GM21381 (cell line): ENCODE data around the gene GALNT12.

Experiments used
- ATAC-seq: cut with Tn5 transposase; IDR thresholded peaks from one replicate; pipeline ENCODE4 v1.9.1; 2021; ENCODE audit warnings: mild to moderate bottlenecking, moderate library complexity; ENCODE audit not compliant: unreplicated experiment

GALNT12 gene

DNA sequence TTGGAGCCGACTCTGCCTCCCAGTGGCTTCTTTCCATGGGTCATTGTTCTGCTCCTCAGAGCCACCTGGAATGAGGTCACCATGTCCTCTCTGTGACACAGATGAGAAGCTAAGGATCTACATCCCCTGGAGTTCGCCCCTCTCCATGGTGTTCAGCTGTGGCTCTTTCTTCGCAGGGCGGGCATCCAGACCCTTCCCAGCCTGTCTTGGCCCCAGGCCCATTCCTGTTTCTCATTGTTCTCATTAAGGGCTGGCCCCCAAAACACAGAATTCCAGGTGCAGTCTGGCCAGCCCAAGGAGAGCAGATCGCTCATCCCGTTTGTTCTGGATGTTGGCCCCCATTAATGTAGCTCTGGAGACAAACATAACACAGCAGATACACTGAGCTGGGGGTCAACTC lies 69.8 kb downstream of the GALNT12 start:
- ATAC-seq = no peak

DNA sequence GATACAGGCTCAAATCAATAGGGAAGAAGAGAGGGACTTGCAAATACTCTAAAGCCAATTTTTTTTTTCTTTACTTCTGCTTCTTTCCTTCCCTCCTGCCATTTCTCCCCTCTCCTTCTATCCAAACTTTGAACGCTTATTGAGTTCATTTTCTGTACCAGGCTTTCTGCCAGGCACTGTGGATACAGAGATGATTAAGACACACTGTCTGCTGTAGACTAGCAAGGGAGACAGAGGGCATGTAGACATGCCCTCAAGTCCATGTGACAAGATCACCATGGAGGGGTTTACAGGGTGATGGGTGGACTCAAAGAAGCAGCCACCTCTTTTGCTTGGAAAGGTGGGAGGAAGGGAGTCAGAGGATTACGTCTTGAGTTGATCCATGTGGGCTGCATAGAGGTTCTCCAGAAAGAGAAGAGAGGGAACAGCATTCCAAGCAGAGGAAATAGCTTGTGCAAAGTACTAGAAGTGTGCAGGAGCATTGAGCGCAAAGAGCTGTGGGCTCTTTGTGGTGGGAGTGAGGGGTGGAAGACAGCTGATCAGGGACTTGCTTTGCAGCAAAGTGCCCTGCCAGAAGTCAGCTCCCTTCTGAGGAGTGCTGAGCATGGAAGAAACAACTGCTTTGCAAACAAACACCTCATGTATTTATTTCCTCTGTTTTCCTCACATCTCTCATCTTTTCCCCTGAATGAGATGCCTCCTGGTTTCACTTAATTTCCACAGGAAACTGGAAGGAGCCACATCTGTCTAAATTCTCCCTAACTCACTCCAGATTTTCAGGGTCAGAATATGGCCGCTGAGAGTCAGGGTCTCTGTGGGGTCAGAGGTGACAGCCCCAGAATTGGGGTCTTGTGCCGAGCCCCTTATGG lies 71.9 kb downstream of the GALNT12 start:
- no peak for ATAC-seq

DNA sequence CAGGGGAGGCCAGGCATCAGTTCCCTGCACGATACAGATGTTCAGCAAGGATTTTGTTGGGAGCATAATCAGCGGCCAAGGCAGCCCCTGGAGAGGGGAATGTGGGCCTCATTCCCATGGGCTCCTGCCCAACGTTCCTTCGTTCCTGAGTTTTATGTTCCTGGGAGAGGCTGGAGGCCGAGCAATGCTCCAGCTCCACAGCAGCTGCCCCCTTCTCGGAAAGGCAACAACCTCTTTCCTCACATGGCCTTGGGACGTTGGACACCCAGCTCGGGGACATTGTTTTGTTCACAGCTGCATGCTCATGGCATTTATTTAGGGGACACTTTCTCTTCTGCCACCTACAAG lies 72.5 kb downstream of the GALNT12 start:
- no peak for ATAC-seq

DNA sequence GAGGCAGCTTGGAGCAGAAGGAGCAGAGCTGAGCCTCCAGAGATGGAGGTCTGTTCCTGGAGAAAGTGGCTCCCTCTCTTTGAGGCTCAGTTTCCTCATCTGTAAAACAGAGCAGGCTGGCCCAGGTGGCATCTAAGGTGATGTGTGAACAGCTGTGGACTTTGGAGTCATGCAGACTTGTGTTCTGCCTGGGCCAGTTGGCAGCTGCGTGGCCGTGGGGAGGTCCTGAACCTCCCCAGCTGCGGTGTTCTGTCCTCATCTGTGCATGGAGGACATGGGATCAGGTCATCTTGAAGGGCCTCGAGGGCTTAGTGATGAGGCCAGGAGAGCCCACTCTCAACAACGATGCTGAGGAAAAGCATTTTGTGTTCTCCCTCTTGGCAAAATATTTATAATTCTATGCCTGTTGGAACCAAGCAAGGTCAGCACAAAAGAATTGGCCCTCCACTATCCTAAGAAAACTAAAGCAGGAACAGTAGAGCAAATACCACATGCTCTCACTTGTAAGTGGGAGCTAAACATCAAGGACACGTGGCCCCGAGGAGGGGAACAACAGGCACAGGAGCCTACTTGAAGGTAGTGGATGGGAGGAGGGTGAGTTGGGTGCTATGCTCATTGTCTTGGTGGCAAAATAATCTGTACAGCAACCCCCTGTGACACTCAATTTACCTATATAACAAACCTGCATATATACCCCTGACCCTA lies 73.0 kb downstream of the GALNT12 start:
- no peak for ATAC-seq

DNA sequence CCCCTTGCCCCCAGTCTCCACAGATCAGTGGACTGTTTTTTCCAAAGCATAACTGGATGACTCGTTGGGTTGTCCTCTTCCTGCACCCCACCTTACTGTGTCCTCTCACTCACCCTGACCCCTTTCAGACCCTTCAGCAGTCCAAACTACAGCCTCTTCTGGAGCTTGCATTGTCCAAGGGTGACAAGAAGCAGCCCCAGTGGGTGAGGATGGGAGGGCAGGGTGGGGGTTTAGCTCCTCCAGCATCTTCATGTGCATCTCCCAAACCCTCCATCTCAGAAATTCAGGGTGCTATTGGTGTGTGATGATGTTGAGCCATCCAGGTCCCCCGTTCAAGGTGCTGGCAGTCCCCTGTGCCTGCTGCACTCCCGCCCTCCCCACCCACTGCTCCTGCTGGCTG lies 73.9 kb downstream of the GALNT12 start:
- no peak for ATAC-seq

DNA sequence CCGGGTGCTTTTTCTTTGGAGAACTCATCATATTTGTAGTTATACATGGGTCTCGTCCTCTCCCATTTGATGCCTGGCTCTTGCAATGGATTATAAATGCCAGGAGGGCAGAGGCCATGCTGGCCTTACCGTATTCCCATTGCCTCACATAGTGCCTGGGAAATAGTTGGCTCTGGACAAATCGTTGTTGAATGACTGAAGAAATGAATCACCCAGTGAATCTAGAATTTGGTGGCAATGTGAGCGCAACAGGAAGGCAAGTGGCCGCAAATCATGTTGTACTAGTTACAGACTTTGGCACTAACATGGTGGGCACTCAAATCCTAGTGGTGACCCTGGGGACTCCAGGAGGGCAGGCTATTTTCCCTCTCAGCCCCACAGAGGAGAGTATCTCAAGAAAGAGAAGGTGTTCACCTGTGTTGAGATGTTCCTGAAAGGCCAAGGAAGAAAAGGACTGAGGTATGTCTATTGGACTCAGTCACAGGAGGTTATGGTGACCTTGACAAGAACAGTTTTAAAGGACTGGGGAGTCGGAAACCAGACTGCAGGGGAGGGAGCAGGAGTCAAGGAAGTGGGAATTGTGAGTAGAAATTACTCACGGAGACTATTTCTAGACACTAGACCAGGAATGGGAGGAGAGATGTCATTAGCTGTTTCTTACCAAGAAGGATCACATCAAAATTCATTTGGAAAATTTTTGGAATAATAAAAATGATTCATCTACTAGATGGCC lies 74.5 kb downstream of the GALNT12 start:
- no peak for ATAC-seq

DNA sequence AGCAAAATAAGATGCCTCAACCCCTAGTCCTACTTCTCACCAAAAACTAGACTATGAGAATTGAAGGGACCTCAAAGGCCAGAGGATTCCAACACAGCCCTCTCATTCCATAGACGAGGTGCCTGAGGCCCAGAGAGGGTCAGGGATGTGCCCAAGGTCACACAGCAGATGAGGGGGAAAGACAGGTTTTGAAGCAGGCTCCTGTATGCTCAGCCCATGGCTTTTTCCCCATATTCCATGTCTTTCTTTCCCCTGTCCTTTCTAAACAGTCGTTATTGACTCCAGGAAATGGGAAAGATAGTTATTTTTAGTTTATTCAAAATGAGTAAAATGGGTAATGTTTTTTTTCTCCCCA lies 75.1 kb downstream of the GALNT12 start:
- ATAC-seq = no peak

DNA sequence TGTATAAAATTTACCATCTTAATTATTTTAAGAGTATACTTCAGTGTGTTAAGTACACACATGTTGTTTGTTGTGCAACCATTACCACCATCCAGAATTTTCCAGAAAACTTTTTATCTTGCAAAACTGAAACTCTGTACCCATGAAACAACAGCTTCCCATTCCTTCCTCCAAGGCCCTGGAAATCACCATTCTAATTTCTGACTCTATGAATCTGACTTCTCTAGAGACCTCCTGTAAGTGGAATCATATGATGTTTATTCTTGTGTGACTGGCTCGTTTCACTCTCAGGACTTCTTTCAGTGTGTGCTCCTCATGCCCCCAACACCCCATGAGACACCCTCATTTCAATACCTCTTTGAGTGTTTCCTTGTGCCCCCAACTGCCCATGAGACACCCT lies 75.8 kb downstream of the GALNT12 start:
- no peak for ATAC-seq

DNA sequence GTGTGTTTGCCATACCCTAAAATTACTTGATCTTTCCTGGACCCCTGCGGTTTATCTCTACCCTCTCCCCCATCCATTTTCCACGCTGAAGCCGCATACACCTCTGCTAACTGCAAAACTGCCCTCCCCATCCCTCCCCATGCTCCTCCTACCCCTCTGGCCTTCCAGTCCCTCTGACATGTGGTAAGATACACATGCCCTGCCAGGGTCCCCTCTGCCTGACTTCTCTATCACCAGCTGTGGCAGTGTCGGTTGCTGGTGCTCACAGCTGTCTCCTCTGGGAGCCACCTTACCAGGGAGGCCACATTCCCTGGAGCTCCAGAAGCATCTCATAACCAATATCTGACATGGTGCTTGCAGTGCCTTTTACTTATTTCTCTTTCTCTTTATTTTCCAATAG lies 77.4 kb downstream of the GALNT12 start:
- ATAC-seq = no peak

DNA sequence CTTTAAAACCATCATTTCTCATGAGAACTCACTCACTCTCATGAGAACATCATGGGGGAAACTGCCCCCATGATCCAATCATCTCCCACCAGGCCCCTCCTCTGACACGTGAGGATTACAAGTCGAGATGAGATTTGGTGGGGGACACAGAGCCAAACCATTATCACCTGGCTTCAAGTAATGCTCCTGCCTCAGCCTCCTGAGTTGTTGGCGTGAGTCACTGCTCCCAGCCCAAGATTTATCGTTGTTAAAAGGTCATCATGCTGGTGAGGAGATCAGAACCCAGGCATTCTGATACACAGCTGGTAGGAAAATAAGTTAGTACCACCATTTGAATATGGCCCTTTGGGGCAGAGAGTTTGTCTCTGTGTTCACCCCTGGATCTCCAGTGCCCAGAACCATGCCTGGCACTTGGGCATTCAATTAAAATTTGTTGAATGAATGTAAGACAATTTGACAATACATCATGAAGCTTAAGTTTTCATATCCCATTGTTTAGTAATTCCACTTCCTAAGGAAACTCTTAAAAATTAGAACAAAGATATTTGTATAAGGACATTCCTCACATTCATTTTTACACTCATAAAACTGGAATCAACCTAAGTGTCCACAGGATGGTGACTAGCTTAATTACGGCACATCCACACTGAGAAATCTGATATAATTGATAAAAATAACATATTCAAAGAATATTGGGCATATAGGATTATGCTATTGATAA lies 78.3 kb downstream of the GALNT12 start:
- ATAC-seq = no peak

DNA sequence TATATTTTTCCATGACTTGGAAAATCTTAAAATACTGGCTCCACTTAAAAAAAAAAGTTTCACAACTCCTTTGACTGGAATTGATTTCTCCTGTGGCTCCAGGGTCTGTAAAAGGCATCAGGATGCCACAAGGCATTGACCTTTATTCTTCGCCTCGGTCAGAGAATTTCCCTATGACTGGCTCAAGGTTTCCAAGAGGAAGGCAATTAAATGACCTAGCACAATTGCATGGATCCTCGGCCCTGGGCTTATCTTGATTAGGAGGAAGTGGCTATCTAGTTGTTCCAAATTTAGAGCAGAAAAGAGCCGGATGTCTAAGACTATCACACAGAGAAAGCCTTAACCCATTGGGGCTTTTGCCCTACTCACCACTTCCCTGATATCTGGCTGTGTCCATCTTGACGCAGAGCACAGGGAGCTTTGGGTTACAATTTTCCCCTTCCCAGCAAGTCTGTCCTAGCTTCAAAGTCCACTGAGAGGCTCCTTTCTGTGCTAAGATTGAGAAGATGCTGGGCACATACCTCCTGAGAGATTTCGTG lies 79.3 kb downstream of the GALNT12 start:
- no peak for ATAC-seq

DNA sequence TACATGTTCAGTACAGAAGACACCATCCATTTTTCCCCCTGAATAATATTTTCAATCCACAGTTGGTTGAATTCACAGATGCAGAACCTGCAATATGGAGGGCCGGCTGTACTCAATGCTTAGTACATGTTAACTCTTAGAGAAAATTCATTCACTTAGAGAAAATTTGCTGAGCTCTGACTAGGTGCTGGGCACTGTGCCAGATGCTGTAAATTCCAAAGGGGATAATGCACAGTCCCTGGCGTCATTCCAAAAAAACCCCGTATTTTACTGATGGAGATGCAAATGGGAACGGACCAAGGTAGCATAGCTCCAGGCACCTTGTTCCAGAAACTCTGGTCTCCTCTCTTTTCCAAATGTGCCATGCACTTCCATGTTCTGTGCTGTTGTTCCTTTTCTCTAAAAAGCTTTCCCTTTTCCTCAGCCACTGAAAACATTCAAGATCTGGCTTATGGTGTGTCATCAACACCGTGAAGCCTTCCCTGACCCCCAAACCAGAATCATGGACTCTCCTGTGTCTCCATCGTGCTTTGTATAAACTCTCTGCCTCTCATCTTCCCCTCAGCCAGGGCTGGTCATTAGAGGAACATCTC lies 80.5 kb downstream of the GALNT12 start:
- no peak for ATAC-seq

DNA sequence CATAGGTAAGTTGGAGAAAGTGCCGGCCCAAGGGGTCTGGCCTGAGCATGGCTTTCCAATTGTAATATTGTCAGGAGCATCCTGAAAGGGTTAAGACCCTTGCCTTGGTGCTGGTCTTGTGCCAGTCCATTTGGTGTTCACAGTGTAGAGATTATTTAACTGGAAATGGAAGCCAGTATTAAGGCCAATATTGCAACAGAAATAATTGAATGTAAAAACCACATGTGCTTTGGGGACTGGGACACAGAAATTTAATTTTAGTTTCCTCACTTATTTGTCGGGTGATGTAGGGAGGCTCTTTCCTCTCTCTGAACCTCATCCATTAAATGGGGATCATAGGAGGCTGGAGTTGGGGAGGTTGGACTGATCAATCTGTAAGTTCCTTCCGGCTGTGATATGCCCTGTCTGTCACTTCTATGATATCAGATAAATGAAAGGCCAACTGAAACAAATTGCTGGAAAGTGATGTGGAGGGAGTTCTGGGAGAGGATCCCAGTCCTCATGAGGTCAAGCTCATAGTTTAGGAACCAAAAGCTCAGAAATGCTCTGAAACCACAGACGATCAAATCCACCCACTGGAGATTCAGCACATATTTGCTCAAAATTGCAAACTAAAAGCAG lies 81.4 kb downstream of the GALNT12 start:
- no peak for ATAC-seq

DNA sequence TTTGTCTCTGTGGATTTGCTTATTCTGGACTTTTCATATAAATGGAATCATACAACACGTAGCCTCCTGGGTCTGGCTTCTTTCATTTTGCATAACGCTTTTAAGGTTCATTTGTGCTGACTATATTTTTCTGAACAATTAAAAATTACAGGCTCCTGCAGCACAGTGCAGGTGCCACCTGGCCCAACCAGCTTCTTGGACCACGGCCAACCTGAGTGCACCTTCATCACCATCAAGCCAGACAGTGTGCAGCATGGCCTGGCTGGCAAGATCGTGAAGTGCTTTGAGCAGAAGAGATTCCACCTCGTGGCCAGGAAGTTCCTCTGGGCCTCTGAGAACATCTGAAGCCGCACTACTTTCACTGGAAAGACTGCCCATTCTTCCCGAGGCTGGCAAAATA lies 82.8 kb downstream of the GALNT12 start:
- ATAC-seq = no peak

DNA sequence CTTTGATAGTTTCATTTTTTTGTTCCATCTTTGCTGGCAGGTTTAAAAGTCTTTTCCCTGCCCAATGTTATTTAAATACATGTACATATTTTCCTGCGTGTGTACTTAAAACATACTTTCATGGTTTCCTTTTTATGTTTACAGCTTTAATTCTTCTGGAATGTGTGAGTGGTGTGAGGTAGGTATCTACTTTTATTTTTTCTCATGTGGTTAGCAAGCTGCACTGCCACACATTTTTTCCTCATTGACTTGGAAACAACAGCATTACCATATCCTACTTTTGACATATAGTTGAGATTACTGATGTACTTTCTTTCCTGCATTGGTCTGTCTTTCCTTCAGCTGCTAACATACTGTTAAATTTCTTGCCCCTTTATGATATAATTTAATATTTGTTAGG lies 84.8 kb downstream of the GALNT12 start:
- ATAC-seq = no peak

DNA sequence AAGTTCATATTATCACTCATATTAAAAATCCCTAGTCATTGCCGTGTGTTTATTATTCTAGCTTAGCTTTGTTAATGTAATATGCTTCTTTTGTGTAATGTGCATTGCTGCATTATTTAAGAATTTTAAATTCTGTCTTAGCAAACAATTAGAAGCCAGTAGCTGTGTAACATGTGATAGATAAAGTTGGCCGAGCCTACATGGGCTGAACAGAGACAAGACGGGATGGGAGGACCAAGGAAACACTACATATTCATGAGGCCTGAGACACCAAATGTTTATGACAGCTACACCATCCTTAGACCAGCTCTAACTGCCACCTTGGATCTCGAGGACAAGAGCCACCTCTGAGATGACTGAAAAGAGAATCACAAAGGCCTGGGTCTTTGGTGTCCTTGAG lies 85.2 kb downstream of the GALNT12 start:
- no peak for ATAC-seq

DNA sequence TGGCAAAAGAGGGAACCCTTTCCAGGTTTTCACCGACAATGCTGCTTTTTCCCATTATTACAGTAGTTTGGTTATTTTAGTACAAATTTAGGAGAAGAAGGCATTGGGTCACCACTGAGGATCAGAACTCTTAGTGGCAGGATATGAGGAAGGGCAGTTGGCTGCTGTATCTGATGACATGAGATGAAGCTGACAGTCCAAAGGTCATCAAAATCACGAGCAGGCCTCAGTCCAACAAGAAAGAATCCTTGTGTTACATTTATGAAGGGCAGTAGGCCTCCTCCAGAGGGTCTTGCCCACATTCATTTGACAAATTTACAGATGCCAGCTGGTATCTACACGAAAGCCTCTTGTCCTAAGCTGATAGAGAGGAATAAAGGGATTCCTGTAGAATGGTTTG lies 86.7 kb downstream of the GALNT12 start:
- ATAC-seq = no peak

DNA sequence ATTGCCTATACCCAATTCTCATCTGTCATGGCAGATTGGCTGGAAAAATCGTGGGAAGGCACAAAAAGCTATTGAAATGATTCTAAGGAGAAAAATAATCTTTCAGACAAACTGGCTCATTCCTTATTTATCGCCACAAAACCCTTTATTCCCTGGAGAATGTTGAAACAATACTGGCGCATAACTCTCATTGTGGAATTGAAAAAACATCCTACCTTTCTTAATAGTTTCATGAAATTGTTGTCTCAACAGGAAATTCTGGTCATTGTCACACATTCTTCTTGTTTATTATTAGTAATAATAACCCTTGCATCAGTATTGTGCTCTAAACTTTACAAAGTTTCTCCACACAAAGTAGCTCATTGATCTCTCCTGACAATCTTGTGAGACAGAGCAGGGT lies 87.3 kb downstream of the GALNT12 start:
- ATAC-seq = no peak

DNA sequence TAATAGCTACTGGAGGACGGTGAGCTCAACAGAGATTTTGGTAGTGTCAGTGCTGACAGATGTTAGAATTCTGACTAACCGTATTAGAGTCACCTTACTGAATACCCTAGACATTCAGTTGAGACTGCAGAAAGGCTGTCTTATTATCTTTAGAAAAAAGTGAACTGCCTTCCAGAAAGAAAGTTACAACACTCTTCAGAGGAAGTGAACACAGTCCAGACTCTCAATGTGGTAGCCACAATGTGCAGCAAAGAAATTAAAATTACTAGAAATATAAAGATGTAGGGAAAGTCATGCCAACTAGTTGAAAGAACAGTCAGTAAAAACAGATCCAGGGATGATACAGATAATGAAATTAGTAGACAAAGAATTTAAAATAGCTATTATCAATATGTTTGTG lies 89.2 kb downstream of the GALNT12 start:
- ATAC-seq = no peak

DNA sequence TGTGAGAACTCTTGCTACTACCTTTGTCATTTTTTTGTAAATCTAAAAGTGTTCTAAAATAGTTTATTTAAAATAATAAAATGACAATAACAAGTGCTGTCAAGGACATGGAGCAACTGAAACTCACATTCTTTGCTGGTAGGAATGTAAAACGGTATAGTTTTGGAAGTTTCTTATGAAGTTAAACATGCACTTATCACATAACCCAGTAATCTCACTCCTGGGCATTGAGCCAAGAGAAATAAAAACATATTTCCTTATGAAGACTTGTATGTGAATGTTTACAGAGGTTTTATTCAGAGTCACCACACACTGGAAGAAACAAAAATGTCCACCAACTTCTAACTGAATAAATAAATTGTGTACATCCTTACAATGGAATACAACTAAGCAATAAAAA lies 90.3 kb downstream of the GALNT12 start:
- no peak for ATAC-seq
